Tibial artery (tissue), 4 donors: Measurements from ENCODE around the gene PKIB.
"Not testable (repeated sequence)": the region's sequence is repeated elsewhere in the genome, so short reads cannot be mapped to it uniquely, and the experiment has no call there.

Experiments used
- DNase-seq, 2 donors: peaks; one replicate each; pipeline ENCODE4 v3.0.0-alpha.2; 2019
- H3K27ac ChIP-seq, 2 donors: fragments of 200-600 bp; sonication (generic) in 1 of 2; 1 replicate in 1 of 2; 2 replicates in 1 of 2; pipeline ENCODE4 v1.5.1; 2018 to 2019; ENCODE audit warnings: mild to moderate bottlenecking in 1 of 2
- H3K27me3 ChIP-seq, 2 donors: fragments of 200-600 bp; sonication (generic) in 1 of 2; one replicate each; pipeline versions ENCODE4 v1.5.1 to v1.6.0; 2016 to 2019
- H3K36me3 ChIP-seq, 3 donors: fragments of 200-600 bp; sonication (generic) in 2 of 3; one replicate each; pipeline ENCODE4 v1.5.1; 2016 to 2019; ENCODE audit warnings: mild to moderate bottlenecking in 2 of 3
- H3K4me1 ChIP-seq, 4 donors: fragments of 200-600 bp; sonication (generic) in 2 of 4; 1 replicate in 3 of 4; 2 replicates in 1 of 4; pipeline ENCODE4 v1.5.1; 2016 to 2019
- H3K4me3 ChIP-seq, 2 donors: fragments of 200-600 bp; sonication (generic) in 1 of 2; 1 replicate in 1 of 2; 2 replicates in 1 of 2; pipeline ENCODE4 v1.5.1; 2018 to 2019; ENCODE audit warnings: mild to moderate bottlenecking in 2 of 2
- H3K9me3 ChIP-seq, 3 donors: fragments of 200-600 bp; sonication (generic) in 1 of 3; one replicate each; pipeline ENCODE4 v1.5.1; 2016 to 2019
- intact Hi-C: fragments of 100-400 bp; cut with DNase I; formaldehyde crosslinking; loops from one replicate; pipeline ENCODE4 v1.15.0; 2023; ENCODE audit warnings: low total_unique reads
- TF ChIP-seq, protein P1 (sequence below), 2 experiments: fragments of 200-600 bp in 1 of 2; fragments of 450-650 bp in 1 of 2; IDR thresholded peaks; one replicate each; pipeline ENCODE4 v1.5.1; 2017 to 2019; ENCODE audit warnings: antibody characterized with exemption in 2 of 2, mild to moderate bottlenecking in 1 of 2, moderate library complexity in 1 of 2

PKIB gene

GRCh38 chr6:122735582-122735981 lies 125.4 kb downstream of the PKIB start:
- Histone ChIP-seq H3K27me3 (peaks cover 0 to 4% of the 10 kb centered on the region in 2 donors), H3K4me1 (no peaks in the 10 kb centered on the region), H3K4me3 (no peak overlapping the region), H3K27ac (no peak overlapping the region), H3K36me3 (no peaks in the 10 kb centered on the region), H3K9me3 (no peaks in the 10 kb centered on the region)
- TF ChIP-seq, protein P1, sequence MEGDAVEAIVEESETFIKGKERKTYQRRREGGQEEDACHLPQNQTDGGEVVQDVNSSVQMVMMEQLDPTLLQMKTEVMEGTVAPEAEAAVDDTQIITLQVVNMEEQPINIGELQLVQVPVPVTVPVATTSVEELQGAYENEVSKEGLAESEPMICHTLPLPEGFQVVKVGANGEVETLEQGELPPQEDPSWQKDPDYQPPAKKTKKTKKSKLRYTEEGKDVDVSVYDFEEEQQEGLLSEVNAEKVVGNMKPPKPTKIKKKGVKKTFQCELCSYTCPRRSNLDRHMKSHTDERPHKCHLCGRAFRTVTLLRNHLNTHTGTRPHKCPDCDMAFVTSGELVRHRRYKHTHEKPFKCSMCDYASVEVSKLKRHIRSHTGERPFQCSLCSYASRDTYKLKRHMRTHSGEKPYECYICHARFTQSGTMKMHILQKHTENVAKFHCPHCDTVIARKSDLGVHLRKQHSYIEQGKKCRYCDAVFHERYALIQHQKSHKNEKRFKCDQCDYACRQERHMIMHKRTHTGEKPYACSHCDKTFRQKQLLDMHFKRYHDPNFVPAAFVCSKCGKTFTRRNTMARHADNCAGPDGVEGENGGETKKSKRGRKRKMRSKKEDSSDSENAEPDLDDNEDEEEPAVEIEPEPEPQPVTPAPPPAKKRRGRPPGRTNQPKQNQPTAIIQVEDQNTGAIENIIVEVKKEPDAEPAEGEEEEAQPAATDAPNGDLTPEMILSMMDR (IDR thresholded peaks at IDR 0.05): no peak
- DNase-seq: no peak
- intact Hi-C loops: no loop called here

DNA sequence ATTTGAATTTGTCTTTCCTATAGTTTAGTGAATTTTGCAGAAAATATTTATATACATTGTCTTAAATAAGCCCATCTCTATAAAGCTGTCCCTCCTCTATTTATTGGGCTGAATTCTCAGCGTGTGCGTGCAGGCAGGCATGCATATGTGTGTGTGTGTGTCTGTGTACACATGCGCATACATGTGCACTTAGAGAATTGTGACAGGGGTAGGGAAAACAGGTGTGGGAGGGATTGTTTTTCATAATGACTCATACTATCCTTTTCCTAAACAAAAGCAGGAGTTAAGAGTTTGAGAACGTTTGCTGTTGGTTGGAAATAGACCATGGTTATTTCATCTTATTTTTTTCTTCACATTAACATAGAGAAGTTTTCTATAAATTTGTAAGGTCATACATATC lies 126.0 kb downstream of the PKIB start:
- Histone ChIP-seq H3K9me3 (no peaks in the 10 kb centered on the region), H3K27ac (no peak overlapping the region), H3K36me3 (no peaks in the 10 kb centered on the region), H3K4me3 (no peak overlapping the region), H3K4me1 (no peaks in the 10 kb centered on the region), H3K27me3 (peaks cover 0 to 4% of the 10 kb centered on the region in 2 donors)
- TF ChIP-seq, protein P1 (IDR thresholded peaks at IDR 0.05): no peak
- intact Hi-C loops: no loop called here
- DNase-seq: no peak

- intact Hi-C loops: no loop called here
- Histone ChIP-seq H3K4me3 (no peak overlapping the region), H3K36me3 (no peaks in the 10 kb centered on the region), H3K9me3 (no peaks in the 10 kb centered on the region), H3K4me1 (no peaks in the 10 kb centered on the region), H3K27me3 (peaks cover 0 to 4% of the 10 kb centered on the region in 2 donors), H3K27ac (no peak overlapping the region)
- TF ChIP-seq, protein P1 (IDR thresholded peaks at IDR 0.05): no peak
- no peak for DNase-seq
These were observed 126.4 kb downstream of the PKIB start for GRCh38 chr6:122736616-122737015.

DNA sequence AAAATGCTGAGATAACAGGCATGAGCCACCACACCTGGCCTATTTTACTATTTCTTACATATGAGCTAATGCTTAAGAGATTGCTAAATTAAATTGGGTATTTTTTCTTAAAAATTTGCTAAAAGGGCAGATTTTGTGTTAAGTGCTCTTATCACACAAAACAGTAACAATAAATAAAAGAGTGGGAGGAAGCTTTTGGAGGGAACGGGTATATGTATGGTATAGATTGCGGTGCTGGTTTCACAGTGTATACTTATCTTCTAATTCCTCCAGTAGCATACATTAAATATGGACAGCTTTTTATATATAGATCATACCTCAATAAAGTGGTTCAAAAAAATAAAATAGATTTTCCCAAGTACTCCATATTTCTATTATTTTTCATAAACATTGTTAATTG lies 129.9 kb downstream of the PKIB start:
- no peaks in the 10 kb centered on the region for H3K36me3 ChIP-seq
- intact Hi-C loops: no loop called here

GRCh38 chr6:122740936-122741335 lies 130.7 kb downstream of the PKIB start:
- TF ChIP-seq, protein P1 (IDR thresholded peaks at IDR 0.05): no peak
- Histone ChIP-seq H3K4me3 (no peak overlapping the region), H3K27ac (no peak overlapping the region), H3K9me3 (no peaks in the 10 kb centered on the region), H3K36me3 (no peaks in the 10 kb centered on the region), H3K27me3 (no peaks in the 10 kb centered on the region), H3K4me1 (no peaks in the 10 kb centered on the region)
- no peak for DNase-seq
- intact Hi-C loops: no loop called here

More for the DNA sequence above, 129.9 kb downstream of the PKIB start:
- Histone ChIP-seq H3K9me3 (no peaks in the 10 kb centered on the region), H3K4me1 (no peaks in the 10 kb centered on the region), H3K27me3 (no peaks in the 10 kb centered on the region), H3K4me3 (no peak overlapping the region), H3K27ac (no peak overlapping the region)
- no peak for DNase-seq
- TF ChIP-seq, protein P1 (IDR thresholded peaks at IDR 0.05): no peak

DNA sequence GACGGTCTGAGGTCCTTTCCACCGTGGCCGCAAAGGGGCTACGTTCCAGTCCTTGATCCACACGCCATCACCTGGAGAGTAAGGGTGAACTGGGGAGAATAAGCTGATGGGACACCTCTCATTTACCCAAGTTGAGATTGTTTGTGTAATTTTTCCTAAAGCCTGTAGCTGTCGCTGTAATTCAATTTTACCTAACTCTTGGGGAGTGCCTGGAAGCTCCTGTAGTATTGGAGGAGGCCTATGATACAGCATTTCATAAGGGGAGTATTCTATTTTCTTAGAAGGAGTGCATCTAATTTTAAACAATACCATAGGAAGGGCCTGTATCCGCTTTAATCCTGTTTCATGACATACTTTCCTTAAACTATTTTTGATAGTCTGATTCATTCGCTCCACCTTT lies 134.0 kb downstream of the PKIB start:
- intact Hi-C loops, DNase-seq, H3K27ac ChIP-seq: not testable (repeated sequence)

GRCh38 chr6:122744856-122745255 lies 134.7 kb downstream of the PKIB start:
- H3K27ac ChIP-seq, H3K27me3 ChIP-seq, H3K36me3 ChIP-seq, H3K4me3 ChIP-seq, DNase-seq, H3K9me3 ChIP-seq, H3K4me1 ChIP-seq, intact Hi-C loops: not testable (repeated sequence)

More for the DNA sequence above, 134.0 kb downstream of the PKIB start:
- not testable (repeated sequence) for H3K4me3 ChIP-seq, H3K27me3 ChIP-seq, H3K36me3 ChIP-seq, H3K9me3 ChIP-seq, H3K4me1 ChIP-seq
